NCI-H526 (cell line): ENCODE data around the gene CCNK.
A peak's percentile ranks its signal among the peaks of the same experiment; 100 is the strongest.

ENCODE experiments used
- DNase-seq, 2 experiments: peaks; one replicate each; lab custom pipeline; 2025; lab: John Stamatoyannopoulos, UW

CCNK gene

DNA sequence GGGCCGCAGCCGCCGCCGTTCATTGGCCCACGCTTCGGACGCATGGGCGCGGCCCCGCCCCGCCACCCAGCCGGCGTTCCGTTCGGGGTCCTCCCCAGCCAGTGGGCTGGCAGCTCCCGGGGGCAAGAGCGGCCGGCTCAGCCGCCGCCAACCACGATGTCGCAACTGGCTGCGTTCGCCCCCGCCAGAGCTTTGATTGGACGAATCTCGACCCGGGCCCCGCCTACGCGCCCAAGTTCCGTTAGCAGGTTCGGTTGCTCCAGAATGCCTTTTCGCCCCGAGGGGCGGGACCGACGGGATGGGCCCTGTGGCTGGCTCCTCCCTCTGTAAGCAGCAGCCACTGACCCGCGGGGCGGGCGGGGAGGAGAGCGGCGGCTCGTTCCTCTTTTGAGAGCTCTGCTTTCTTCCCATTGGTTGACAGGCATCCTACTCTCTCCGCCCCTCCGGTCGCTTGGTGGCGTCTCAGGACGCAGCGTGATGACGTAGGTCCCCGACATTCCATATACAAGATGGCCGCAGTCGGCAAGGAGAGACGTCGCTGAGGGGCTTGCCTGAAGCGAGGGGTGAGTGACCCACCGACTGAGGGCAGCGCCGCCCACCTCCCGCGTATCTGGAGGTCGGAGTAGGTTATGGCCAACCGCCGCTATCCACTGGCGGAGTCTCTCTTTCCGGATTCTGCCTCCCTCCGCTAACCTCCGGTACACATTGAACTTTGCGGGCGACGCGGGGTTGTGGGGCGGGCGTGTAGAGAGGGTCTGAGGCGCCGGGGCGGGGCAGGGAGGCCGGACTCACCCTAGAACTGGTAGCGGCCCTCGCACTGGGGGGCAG is at the start of gene CCNK:
TSS of gene CCNK (plus strand) at position 493 of the 828 bp plus-strand sequence. CDS start 11,269 bp downstream, outside the sequence.
- DNase-seq, result peak; percentile 99

GRCh38 chr14:99431986-99432385 is 49.2 kb upstream of the CCNK start:
- DNase-seq, result no peak

DNA sequence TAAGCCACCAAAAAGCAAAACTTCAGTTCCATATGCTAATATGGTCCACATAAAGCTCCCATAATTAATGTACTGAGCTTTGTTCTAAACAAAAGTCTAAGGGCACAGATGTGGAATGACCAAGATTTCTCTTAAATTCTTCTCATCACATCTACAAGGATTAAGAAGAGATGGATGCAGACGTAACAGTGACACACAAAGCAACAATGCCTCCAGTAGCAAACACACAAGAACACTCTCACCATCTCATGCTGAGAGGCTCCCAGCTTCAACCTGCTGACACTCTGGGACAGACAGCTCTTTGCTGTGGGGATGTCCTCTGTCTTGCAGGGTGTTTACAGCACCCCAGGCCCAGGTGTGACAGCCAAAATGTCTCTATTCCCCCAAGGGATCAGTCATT is 48.7 kb upstream of the CCNK start:
- DNase-seq, result no peak

GRCh38 chr14:99435327-99435726 is 45.9 kb upstream of the CCNK start:
- no peak for DNase-seq

DNA sequence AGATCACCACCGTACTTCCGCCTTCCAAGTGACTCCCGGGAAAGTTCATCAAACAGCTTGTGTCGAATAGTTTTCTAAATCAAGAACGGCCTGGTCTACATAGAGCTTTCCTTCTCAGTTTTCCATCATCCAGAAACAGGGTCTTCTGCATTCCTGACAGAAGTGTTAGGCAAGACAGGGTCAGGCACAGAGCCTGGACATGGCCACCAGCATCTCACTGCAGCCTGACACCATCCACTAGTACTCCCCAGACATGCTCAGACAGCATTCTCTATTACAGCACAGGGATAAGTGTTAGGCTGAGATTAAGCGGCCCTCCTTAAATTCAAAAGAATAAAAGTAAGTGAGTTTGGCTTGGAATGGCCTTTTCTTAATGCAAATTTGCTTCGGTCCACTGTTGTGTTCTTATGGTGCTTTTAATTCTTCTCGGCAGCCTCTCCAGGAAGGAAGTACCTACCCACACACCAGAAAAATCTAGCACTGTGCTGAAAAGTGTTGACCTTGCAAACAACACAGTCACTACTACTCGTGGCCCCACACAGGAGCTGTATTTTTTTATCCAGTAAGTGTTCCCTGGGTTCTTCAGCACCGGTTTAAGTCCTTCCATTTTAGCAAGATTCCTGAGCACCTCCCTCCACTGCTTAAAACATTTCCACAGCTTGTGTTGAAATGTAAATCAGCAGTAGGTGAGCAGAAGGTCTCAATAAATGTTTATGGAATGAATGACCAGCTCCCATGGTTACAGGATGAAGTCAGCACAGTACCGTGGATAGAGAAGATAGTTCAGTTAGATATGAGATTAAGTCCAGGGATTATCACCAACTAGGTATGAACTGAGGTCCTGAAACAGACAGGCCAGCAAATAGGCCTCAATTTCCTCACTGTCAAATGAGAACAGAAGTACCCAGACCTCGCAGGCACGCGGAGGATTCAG is 44.7 kb upstream of the CCNK start:
- DNase-seq, result no peak

- no peak for DNase-seq
Measured at GRCh38 chr14:99437706-99438105, 43.5 kb upstream of the CCNK start.

GRCh38 chr14:99440278-99440677 is 40.9 kb upstream of the CCNK start:
- DNase-seq, result no peak

DNA sequence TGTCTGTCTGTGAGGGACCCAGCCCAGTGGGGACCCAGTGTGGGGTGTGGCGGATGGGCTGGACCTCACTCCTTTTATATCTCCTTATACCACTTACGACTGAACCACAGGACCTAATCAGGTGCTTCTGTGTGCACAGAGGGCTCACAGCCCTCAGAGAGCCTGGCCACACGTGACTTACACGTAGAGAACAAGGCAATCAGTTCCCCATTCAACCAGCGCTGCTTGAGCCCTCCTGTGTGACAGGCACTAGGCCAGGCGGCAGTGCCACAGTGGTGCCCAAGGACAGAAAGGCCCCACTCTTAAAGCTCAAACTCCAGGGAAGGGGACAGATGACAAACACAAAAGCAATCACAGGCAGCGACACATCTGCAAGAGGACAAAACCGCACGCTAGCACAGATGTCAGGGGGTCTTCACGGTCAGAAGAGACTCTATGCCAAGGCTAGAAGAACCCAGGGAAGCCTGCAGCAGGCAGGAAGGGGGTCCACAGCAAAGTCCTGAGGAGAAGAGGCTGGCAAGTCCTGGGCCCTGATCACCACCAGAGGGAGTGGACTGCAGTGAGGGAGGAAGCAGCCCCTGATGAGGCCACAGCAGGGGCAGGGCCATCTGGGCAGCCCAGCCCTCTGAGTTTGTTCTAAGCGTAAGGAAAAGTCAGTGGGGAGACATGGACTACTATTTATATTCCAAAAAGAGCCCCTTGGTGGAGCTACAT is 39.9 kb upstream of the CCNK start:
- peak in 1 of 2 experiments; percentile 12 for DNase-seq

DNA sequence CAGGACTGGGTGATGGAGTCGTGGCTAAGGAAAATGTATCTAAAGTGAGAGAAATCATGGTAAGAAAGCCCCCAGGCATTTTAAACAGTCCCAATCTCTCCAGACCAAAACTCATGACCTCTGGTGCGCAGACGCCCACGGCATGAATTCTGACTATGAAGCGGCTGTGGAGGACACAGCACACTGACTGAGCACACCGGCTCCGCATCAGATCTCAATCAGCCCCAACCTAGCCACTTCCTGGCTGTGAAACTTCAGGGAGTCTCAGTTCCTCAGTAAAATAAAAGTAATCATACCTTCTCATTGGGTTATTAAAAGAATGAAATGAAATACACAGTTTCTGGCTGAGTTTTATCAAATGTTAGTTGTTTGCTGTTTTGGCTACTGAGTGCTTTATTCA is 39.3 kb upstream of the CCNK start:
- DNase-seq, result no peak

- DNase-seq, result no peak
Measured at GRCh38 chr14:99445931-99446330, 35.3 kb upstream of the CCNK start.

DNA sequence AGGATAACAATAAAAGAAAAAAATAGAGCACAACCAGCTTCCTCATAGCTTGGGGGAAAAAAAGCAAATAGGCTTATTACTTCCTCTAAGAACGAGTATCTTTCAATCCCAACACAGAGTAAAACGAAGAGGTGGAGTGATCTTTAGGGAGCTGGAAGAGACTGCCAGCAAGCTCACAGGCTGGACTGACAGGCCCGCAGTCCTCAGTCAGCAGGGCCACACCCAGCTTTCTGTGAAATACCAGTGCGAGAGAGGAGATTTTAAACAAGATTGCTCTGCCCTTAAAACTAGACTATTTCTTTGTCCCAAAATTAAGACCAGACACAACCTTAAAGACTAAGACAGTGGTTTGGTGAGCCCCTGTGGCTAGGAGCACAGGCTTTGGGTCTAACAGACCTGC is 33.5 kb upstream of the CCNK start:
- DNase-seq, result no peak

DNA sequence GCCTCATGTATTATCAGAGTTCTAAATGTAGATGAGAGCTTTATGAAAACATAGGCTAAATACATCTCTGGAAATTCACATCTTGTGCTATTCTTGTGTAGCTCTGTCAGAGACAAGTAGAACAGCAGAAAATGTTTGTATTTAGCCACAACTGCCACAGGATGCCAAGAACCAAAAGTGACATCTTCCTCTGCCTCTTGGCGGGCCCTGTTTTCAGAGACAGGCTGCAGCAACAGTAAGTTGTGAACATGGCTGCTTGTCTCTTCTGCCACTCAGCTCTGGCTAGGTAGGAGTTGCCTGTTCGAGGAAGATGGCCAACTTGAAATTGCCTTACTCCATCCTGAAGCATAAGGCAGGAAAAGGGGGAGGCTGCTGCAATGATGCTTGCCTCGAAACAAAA is 30.9 kb upstream of the CCNK start:
- no peak for DNase-seq

- no peak for DNase-seq
Measured at GRCh38 chr14:99451234-99451633, 30.0 kb upstream of the CCNK start.

DNA sequence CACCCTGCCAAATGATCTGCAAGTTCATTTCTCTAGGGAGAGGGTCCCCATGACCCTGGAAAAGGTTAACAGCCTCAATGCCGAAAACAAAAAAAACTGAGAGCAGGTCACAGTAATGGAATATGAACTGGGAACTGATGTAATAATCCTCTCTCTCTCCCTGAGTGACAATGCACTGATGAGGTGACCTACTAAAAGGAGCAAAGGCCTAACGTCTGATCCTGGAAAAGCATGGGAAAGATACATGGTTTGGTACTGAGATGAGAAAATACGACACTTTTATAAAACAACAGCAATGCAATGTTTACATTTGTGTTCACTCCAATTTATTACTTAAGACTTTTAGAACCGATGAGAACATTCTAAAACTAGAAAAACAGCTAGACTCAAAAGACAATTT is 28.2 kb upstream of the CCNK start:
- no peak for DNase-seq

DNA sequence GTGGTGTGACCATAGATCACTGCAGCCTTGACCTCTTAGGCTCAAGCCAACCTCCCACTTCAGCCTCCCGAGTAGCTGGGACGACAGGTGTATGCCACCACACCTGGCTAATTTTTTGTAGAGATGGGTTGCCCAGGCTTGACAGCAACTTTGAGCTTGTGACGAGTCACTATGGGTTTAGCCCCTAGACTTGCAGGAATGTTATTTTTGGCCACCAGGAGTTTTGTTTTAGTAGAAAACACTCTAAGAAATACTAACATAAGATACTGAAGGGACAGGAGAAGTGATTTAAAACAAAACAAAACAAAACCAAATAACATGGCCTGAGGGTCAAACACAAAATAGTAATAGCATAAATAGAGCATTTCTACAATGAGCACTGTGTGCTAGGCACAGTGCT is 27.0 kb upstream of the CCNK start:
- DNase-seq, result no peak

DNA sequence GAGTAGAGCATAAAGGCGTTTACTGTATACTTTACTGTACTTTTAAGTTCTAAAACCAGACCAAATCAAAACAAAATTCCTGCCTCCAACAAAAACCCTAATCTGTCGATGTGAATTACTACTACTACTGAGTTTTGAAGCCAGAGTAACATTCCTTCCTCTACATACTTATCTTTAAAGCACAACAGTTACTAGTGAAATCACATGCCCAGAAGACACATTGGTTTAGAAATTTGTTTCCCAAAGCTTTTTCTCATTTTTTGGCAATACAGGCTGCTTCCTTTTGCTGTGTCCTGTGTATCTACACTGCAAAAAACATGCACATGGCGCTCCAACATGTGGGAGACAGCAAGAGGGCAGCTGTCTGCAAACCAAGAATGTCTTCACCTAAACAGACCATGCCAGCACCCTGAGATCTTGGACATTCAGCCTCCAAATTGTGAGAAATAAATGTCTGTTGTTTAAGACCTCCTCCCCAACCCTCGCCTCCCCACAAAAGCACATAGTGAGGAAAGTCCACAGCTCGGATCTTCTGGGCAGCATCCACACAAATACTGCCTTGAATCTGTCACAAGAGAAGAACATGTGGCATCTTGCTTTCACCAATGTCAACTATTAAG is 21.6 kb upstream of the CCNK start:
- no peak for DNase-seq

- DNase-seq, result no peak
Measured at GRCh38 chr14:99460793-99461192, 20.4 kb upstream of the CCNK start.

DNA sequence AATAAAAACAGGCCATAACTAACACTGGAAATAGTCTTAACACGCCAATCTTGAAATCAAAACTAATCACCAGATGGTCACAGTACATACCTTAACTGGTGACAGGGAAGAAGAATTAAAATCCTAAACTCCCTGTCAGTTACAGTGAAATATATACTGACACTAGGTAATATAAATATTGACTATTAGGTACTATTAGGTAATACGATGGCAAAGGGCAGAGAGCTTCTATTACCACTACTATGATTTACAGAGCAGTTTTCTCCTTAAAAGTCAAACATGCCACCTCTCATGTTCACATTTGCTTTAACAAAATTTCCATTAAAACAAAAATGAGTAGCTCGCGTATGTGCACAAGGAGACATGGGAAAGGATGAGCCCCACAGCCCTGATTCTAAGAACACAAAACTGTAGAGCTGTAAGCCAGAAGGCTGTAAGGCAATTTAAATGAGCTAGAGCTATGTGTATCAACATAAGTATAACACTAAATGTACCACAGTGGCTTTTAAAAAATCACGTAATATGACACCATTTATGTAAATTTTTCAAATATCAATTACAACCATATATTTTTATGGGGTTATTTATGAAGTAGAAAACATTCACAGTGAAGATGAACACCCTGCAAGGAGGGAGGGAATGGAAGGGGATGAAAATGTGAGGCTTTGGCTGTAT is 19.7 kb upstream of the CCNK start:
- peak in 1 of 2 experiments; percentile 24 for DNase-seq

DNA sequence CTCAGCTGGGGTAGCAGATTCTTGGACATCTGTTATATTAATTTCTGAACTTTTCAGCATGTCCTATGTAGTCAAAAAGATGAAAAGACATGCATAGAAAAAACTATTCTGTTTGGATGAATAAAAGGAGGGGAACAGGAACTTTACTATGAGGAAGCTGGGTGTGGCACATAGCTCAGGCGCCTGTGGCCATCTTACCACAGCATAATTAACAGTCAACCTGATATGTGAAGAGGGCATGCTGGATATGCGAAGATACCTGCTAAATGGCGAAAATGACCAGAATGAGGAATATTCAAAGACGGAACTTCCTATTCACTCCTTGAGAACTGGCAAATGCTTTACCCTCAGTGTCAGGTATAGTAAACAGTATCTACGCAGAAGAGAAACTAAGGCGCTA is 19.0 kb upstream of the CCNK start:
- DNase-seq, result no peak

DNA sequence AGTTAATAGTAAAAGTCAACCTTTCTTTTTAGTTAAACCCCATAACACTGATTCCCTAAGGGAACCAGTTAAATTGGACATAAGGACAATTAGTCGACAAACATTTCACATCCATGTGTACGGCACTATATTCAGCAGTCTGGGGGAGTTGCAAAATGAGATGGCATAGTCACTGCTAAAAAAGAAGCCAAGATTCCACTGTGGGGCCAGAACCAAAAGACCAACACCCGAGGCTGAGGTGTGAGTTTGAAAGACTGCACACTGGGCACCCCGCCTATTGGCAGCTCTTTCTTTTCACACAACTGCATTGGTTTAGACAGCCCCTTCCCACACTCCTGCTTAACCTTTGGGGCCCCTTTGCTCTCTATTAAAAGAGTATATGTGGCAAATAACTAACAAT is 17.2 kb upstream of the CCNK start:
- DNase-seq, result no peak

DNA sequence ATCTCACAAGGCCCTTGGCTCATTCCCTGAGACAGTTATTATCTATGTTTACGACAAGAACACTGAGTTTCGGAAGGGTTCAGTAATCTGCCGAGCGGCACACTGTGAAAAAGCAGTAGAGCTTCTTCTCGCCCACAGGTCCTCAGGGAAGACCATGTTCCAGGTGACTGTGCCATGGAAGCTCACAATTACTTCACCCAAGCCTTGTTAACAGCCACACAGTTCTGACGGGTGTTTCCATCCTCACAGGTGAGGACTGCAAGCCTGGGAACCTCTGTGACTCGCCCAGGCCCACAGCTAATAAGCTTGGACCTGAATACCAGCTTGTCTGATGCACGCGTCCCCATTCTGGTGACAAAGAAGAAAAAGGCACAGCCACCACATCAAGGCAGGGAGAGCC is 15.9 kb upstream of the CCNK start:
- DNase-seq, result no peak
